Lung (tissue), 12 donors: ENCODE measurements around the gene PGS1. TPM values are rescaled to one million over a fixed set of nuclear protein-coding genes. Genes with fewer than 3 reads are reported as not detected.

Experiments used
- ATAC-seq: fragments of 200-7000 bp; cut with Tn5 transposase; one replicate; pipeline ENCODE4 v1.9.1; 2020; ENCODE audit warnings: moderate number of reproducible peaks; ENCODE audit not compliant: insufficient read depth, low FRiP score
- DNase-seq, 3 donors: peaks; one replicate each; pipeline ENCODE4 v3.0.0-alpha.2; 2013 to 2017
- H3K27ac ChIP-seq, 2 donors: one replicate each; pipeline ENCODE4 v1.5.1; 2013; ENCODE audit warnings: mild to moderate bottlenecking in 2 of 2, moderate library complexity in 2 of 2, control low read depth in 1 of 2, inconsistent platforms in 1 of 2, low read depth in 1 of 2, low read length in 1 of 2
- H3K27me3 ChIP-seq, 3 donors: one replicate each; pipeline ENCODE4 v1.5.1; 2013; ENCODE audit warnings: low read length in 2 of 3; ENCODE audit not compliant: control insufficient read depth in 3 of 3, insufficient read depth in 3 of 3
- H3K36me3 ChIP-seq, 4 donors: one replicate each; pipeline ENCODE4 v1.5.1; 2013; ENCODE audit warnings: low read length in 4 of 4, mild to moderate bottlenecking in 1 of 4, moderate library complexity in 1 of 4; ENCODE audit not compliant: control insufficient read depth in 4 of 4, insufficient read depth in 4 of 4
- H3K4me1 ChIP-seq, 5 donors: one replicate each; pipeline ENCODE4 v1.5.1; 2013; ENCODE audit warnings: low read length in 5 of 5, mild to moderate bottlenecking in 2 of 5, moderate library complexity in 1 of 5; ENCODE audit not compliant: control insufficient read depth in 5 of 5, insufficient read depth in 5 of 5
- H3K4me3 ChIP-seq: one replicate; pipeline ENCODE4 v1.5.1; 2013; ENCODE audit warnings: mild to moderate bottlenecking, control low read depth, moderate library complexity
- H3K9ac ChIP-seq, 2 donors: one replicate each; pipeline ENCODE4 v1.5.1; 2013; ENCODE audit warnings: low read length in 2 of 2, control low read depth in 1 of 2; ENCODE audit not compliant: insufficient read depth in 1 of 2
- H3K9me3 ChIP-seq, 4 donors: one replicate each; pipeline ENCODE4 v1.5.1; 2013; ENCODE audit warnings: low read length in 3 of 4, mild to moderate bottlenecking in 1 of 4, moderate library complexity in 1 of 4; ENCODE audit not compliant: control insufficient read depth in 4 of 4, insufficient read depth in 3 of 4
- CTCF ChIP-seq: IDR thresholded peaks from 2 replicates; pipeline ENCODE4 v1.5.1; 2012; ENCODE audit warnings: mild to moderate bottlenecking; ENCODE audit errors: control extremely low read depth, extremely low read depth
- WGBS, 2 donors: extraction: QIAGEN DNeasy Blood & Tissue Kit; methylation state at CpG; one replicate each; pipeline ENCODE4 v1.1.7; 2013; 5-methylcytosine and 5-hydroxymethylcytosine counted together
- polyA plus RNA-seq, 2 donors: library from polyadenylated mRNA; stranded (reverse); fragments of 200-250 nt; gene quantifications; one replicate each; pipeline ENCODE4 v1.2.1, GENCODE V29; 2013
- total RNA-seq, 2 donors: library from RNA; depleted of rRNA in 1 of 2; stranded (reverse); fragments of >200 nt in 1 of 2; gene quantifications; one replicate each; pipeline ENCODE4 v1.2.1, GENCODE V29; 2014 to 2021
- donor health status: control.
- donor health status: control.
- donor health status: Bipolar disorder and iron deficiency.
- donor health status: healthy.
- donor health status: DM: yes; HTN: yes; CAD: no.

The PGS1 gene
- total and polyA plus RNA-seq, 4 donors: 44.9 to 104 (median 94.3) TPM

- H3K4me1 ChIP-seq: peaks cover 0 to 16% (median 4%) of the 10 kb centered on the region in 5 donors
- DNase-seq: no peak
- no peak overlapping the region for H3K9ac ChIP-seq
- peaks cover 0 to 62% (median 13%) of the 10 kb centered on the region in 4 donors for H3K36me3 ChIP-seq
- ATAC-seq: no peak
- H3K4me3 ChIP-seq: no peak overlapping the region
- no peaks in the 10 kb centered on the region for H3K9me3 ChIP-seq
- no peak for TF ChIP-seq CTCF
- H3K27me3 ChIP-seq: no peaks in the 10 kb centered on the region
- WGBS, 2 donors: 79% methylated on average over 20 of the region's 20 CpGs
- H3K27ac ChIP-seq: peak overlapping the region in 1 of 2 donors; percentile 26
Observed at GRCh38 chr17:78422872-78423588, 44.6 kb downstream of the PGS1 start.

GRCh38 chr17:78423961-78424675 is 45.7 kb downstream of the PGS1 start:
- WGBS, 2 donors: 72 to 80% methylated on average over 18 of the region's 18 CpGs
- no peak overlapping the region for H3K4me3 ChIP-seq
- no peak for TF ChIP-seq CTCF
- peaks cover 0 to 27% (median 6%) of the 10 kb centered on the region in 5 donors for H3K4me1 ChIP-seq
- no peaks in the 10 kb centered on the region for H3K9me3 ChIP-seq
- DNase-seq: peak in 1 of 3 donors; percentile 47
- H3K27ac ChIP-seq: peak overlapping the region in 1 of 2 donors; percentile 26
- peaks cover 0 to 71% (median 13%) of the 10 kb centered on the region in 4 donors for H3K36me3 ChIP-seq
- no peaks in the 10 kb centered on the region for H3K27me3 ChIP-seq
- H3K9ac ChIP-seq: no peak overlapping the region
- ATAC-seq: no peak

GRCh38 chr17:78425429-78425828 is 47.0 kb downstream of the PGS1 start:
- H3K27me3 ChIP-seq: no peaks in the 10 kb centered on the region
- no peak overlapping the region for H3K4me3 ChIP-seq
- H3K9me3 ChIP-seq: no peaks in the 10 kb centered on the region
- TF ChIP-seq CTCF: no peak
- 63 to 74% methylated on average over 16 to 17 of the region's 17 CpGs for WGBS, 2 donors
- peaks cover 0 to 70% (median 6%) of the 10 kb centered on the region in 4 donors for H3K36me3 ChIP-seq
- H3K27ac ChIP-seq: peak overlapping the region in 1 of 2 donors; percentile 23
- DNase-seq (no peak), ATAC-seq (no peak)
- peaks cover 0 to 28% (median 6%) of the 10 kb centered on the region in 5 donors for H3K4me1 ChIP-seq
- no peak overlapping the region for H3K9ac ChIP-seq
